Mesendoderm (in vitro differentiated cells): ENCODE results near the gene MAPKAPK3.

Experiments used
- DNase-seq: peaks from one replicate; pipeline ENCODE4 v3.0.0; 2013
- H2AK5ac ChIP-seq: 2 replicates; pipeline ENCODE4 v1.6.1; 2013; ENCODE audit warnings: low read length, inconsistent platforms
- H2BK120ac ChIP-seq: 2 replicates; pipeline ENCODE4 v1.6.1; 2013; ENCODE audit warnings: low read depth, mild to moderate bottlenecking, low read length, moderate library complexity, mixed read lengths
- H2BK15ac ChIP-seq: replicated peaks from 2 replicates; pipeline ENCODE4 v1.6.1; 2013; ENCODE audit warnings: low read depth, mild to moderate bottlenecking, moderate library complexity
- H2BK5ac ChIP-seq: 2 replicates; pipeline ENCODE4 v1.6.1; 2013; ENCODE audit warnings: low read length, inconsistent platforms
- H3K18ac ChIP-seq: 2 replicates; pipeline ENCODE4 v1.6.1; 2013; ENCODE audit warnings: mild to moderate bottlenecking, low read length, mixed read lengths
- H3K23ac ChIP-seq: one replicate; pipeline ENCODE4 v1.6.1; 2013; ENCODE audit warnings: low read length
- H3K27ac ChIP-seq: 2 replicates; pipeline ENCODE4 v1.5.1; 2013; ENCODE audit warnings: low read depth, mild to moderate bottlenecking, inconsistent platforms, low read length, moderate library complexity
- H3K27me3 ChIP-seq: 2 replicates; pipeline ENCODE4 v1.6.1; 2013; ENCODE audit warnings: low read length, control low read depth, mild to moderate bottlenecking, inconsistent platforms; ENCODE audit not compliant: insufficient read depth, poor library complexity
- H3K36me3 ChIP-seq: 2 replicates; pipeline ENCODE4 v1.6.1; 2013; ENCODE audit warnings: low read length, inconsistent platforms; ENCODE audit not compliant: control insufficient read depth, insufficient read depth
- H3K4ac ChIP-seq: one replicate; pipeline ENCODE4 v1.6.1; 2013; ENCODE audit warnings: low read depth, mild to moderate bottlenecking, low read length, moderate library complexity
- H3K4me1 ChIP-seq: 2 replicates; pipeline ENCODE4 v1.6.1; 2013; ENCODE audit warnings: low read depth, low read length, inconsistent platforms; ENCODE audit not compliant: control insufficient read depth
- H3K4me2 ChIP-seq: 2 replicates; pipeline ENCODE4 v1.6.1; 2013; ENCODE audit warnings: low read length
- H3K4me3 ChIP-seq: 2 replicates; pipeline ENCODE4 v1.5.1; 2013; ENCODE audit warnings: mild to moderate bottlenecking, low read length
- H3K56ac ChIP-seq: one replicate; pipeline ENCODE4 v1.6.1; 2013; ENCODE audit warnings: low read length
- H3K79me1 ChIP-seq: 2 replicates; pipeline ENCODE4 v1.6.1; 2013; ENCODE audit warnings: low read length, inconsistent platforms
- H3K79me2 ChIP-seq: 2 replicates; pipeline ENCODE4 v1.6.1; 2013; ENCODE audit warnings: mild to moderate bottlenecking, low read length; ENCODE audit not compliant: control insufficient read depth, insufficient read depth
- H3K9ac ChIP-seq: 2 replicates; pipeline ENCODE4 v1.6.1; 2013; ENCODE audit warnings: low read length, inconsistent platforms
- H4K5ac ChIP-seq: one replicate; pipeline ENCODE4 v1.6.1; 2013; ENCODE audit warnings: low read length
- H4K8ac ChIP-seq: one replicate; pipeline ENCODE4 v1.6.1; 2013; ENCODE audit warnings: low read depth, mild to moderate bottlenecking, control low read depth, low read length, moderate library complexity
- WGBS: extraction: QIAGEN DNeasy Blood & Tissue Kit; methylation state at CpG from one replicate; pipeline ENCODE4 v1.1.7; 2013; ENCODE audit warnings: low lambda C conversion rate, missing lambda C conversion rate; ENCODE audit not compliant: insufficient coverage; ENCODE audit errors: extremely low coverage; 5-methylcytosine and 5-hydroxymethylcytosine counted together

Gene MAPKAPK3

DNA sequence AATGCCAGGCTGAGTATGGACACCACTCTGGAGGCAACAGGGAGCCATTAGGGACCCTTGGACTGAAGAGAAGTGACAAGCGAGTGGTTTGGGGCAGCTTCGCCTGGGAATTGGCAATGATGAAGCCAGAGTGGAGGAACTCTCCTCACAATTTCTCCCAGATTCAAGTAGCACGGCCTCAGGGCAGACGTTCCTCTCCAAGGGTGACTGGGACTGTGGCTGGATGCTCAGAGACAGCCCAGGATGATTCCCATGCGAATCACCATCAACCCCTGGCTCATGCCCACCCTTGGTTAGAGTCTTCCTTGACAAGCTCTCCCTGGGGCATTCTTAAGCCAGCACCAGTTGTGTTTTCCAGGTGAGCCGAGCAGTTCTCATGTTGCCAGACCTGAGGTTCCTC lies 41.5 kb downstream of the MAPKAPK3 start:
- Histone ChIP-seq H3K23ac (no peak overlapping the region), H4K8ac (no peak overlapping the region), H3K4me2 (no peak overlapping the region), H3K27me3 (no peaks in the 10 kb centered on the region), H3K27ac (no peak overlapping the region), H3K79me1 (no peaks in the 10 kb centered on the region), H3K18ac (no peak overlapping the region), H4K5ac (no peak overlapping the region), H2AK5ac (no peak overlapping the region), H3K36me3 (no peaks in the 10 kb centered on the region), H3K79me2 (no peaks in the 10 kb centered on the region), H2BK120ac (no peak overlapping the region), H2BK5ac (no peak overlapping the region), H3K9ac (no peak overlapping the region), H3K4ac (no peak overlapping the region), H2BK15ac (no peak overlapping the region), H3K56ac (no peak overlapping the region), H3K4me1 (no peaks in the 10 kb centered on the region), H3K4me3 (no peak overlapping the region)
- WGBS, result no CpG with 5 or more reads among the region's 6 CpGs
- DNase-seq, result no peak

- Histone ChIP-seq H3K27ac (no peak overlapping the region), H3K79me1 (no peaks in the 10 kb centered on the region), H3K18ac (no peak overlapping the region), H2AK5ac (no peak overlapping the region), H2BK120ac (no peak overlapping the region), H3K56ac (no peak overlapping the region), H3K23ac (no peak overlapping the region), H3K9ac (no peak overlapping the region), H3K79me2 (no peaks in the 10 kb centered on the region), H3K4me2 (no peak overlapping the region), H4K5ac (no peak overlapping the region), H3K27me3 (no peaks in the 10 kb centered on the region), H3K4ac (no peak overlapping the region), H3K36me3 (no peaks in the 10 kb centered on the region), H3K4me3 (no peak overlapping the region), H2BK5ac (no peak overlapping the region), H2BK15ac (no peak overlapping the region), H4K8ac (no peak overlapping the region), H3K4me1 (no peaks in the 10 kb centered on the region)
- no peak for DNase-seq
- WGBS, result no CpG with 5 or more reads among the region's 3 CpGs
Observed at GRCh38 chr3:50658831-50659230, 41.9 kb downstream of the MAPKAPK3 start.

DNA sequence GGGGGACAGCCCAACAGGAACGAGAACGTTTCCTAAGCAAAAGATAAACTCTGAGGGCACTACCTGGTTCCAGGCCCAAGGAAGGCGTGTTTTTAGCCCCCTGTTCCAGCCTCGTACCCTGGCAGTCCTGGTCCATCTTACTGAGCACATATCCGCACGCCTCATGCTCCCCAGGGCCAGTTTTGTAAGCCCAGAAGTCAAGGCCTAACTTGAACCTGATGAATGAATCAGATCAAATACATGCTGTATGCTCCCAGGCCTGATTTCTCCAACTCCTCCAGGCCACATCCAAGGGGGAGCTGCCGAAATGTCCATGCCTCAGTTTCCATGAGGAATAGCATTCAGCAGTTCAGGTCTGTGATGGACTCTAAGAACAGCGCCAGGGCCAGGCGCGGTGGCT lies 43.4 kb downstream of the MAPKAPK3 start:
- H3K79me2 ChIP-seq, result no peaks in the 10 kb centered on the region
- H3K9ac ChIP-seq, result no peak overlapping the region
- H4K5ac ChIP-seq, result no peak overlapping the region
- H3K4me3 ChIP-seq, result no peak overlapping the region
- no peak overlapping the region for H2AK5ac ChIP-seq
- no peaks in the 10 kb centered on the region for H3K27me3 ChIP-seq
- no peak overlapping the region for H3K27ac ChIP-seq
- no peaks in the 10 kb centered on the region for H3K4me1 ChIP-seq
- H3K23ac ChIP-seq, result no peak overlapping the region
- H2BK5ac ChIP-seq, result no peak overlapping the region
- no peaks in the 10 kb centered on the region for H3K36me3 ChIP-seq
- no CpG with 5 or more reads among the region's 10 CpGs for WGBS
- no peak overlapping the region for H2BK120ac ChIP-seq
- no peak overlapping the region for H3K4me2 ChIP-seq
- no peak overlapping the region for H4K8ac ChIP-seq
- no peak overlapping the region for H2BK15ac ChIP-seq
- no peaks in the 10 kb centered on the region for H3K79me1 ChIP-seq
- DNase-seq, result no peak
- H3K56ac ChIP-seq, result no peak overlapping the region
- H3K4ac ChIP-seq, result no peak overlapping the region
- no peak overlapping the region for H3K18ac ChIP-seq

DNA sequence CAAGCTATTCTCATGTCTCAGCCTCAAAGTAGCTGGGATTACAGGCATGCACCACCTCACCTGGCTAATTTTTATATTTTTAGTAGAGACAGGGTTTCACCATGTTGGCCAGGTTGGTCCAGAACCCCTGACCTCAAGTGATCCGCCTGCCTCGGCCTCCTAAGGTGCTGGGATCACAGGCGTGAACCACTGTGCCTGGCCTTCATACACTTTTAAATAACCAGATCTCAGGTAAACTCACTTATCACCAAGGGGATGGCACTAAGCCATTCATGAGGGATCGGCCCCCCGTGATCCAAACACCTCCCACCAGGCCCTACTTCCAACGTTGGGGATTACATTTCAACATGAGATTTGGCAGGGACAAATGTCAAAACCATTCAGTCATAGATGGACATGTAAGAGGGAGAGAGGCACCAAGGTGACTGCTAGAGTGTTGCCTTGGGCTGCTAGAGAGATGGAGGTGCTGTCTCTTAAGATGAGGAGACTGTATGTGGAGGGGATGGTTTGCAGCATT lies 44.4 kb downstream of the MAPKAPK3 start:
- H2BK5ac ChIP-seq, result no peak overlapping the region
- no peaks in the 10 kb centered on the region for H3K36me3 ChIP-seq
- H3K4me2 ChIP-seq, result no peak overlapping the region
- no peaks in the 10 kb centered on the region for H3K79me2 ChIP-seq
- H3K4ac ChIP-seq, result no peak overlapping the region
- no CpG with 5 or more reads among the region's 6 CpGs for WGBS
- H3K23ac ChIP-seq, result no peak overlapping the region
- H3K56ac ChIP-seq, result no peak overlapping the region
- H3K4me1 ChIP-seq, result no peaks in the 10 kb centered on the region
- H3K27me3 ChIP-seq, result no peaks in the 10 kb centered on the region
- no peak overlapping the region for H3K4me3 ChIP-seq
- no peak overlapping the region for H4K8ac ChIP-seq
- H3K27ac ChIP-seq, result no peak overlapping the region
- no peak for DNase-seq
- H3K9ac ChIP-seq, result no peak overlapping the region
- H2AK5ac ChIP-seq, result no peak overlapping the region
- no peak overlapping the region for H2BK15ac ChIP-seq
- no peak overlapping the region for H4K5ac ChIP-seq
- no peak overlapping the region for H2BK120ac ChIP-seq
- no peak overlapping the region for H3K18ac ChIP-seq
- no peaks in the 10 kb centered on the region for H3K79me1 ChIP-seq

DNA sequence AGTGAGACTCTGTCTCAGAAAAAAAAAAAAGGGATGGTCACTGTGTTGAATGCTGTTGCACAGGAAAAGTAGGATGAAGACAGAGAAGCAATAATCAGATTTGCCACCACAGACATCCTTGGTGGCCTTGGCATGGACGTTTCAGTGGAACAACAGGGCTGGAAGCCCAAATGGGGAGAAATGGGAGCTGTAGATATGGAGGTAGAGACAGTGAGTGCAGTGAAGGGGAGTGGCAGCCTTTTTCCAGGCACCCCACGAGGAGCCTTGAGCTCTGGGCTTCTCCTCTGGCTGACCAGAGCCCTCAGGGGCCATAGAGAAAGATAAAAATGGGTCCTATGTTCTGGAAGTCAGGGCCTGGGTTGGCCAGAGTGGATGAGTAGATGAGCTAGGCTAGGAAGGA lies 45.5 kb downstream of the MAPKAPK3 start:
- Histone ChIP-seq H3K36me3 (no peaks in the 10 kb centered on the region), H4K8ac (no peak overlapping the region), H3K9ac (no peak overlapping the region), H3K56ac (no peak overlapping the region), H3K27ac (no peak overlapping the region), H3K79me2 (no peaks in the 10 kb centered on the region), H2BK15ac (no peak overlapping the region), H3K79me1 (no peaks in the 10 kb centered on the region), H4K5ac (no peak overlapping the region), H2BK5ac (no peak overlapping the region), H3K23ac (no peak overlapping the region), H3K18ac (no peak overlapping the region), H3K4me3 (no peak overlapping the region), H3K4me1 (no peaks in the 10 kb centered on the region), H2AK5ac (no peak overlapping the region), H3K4ac (no peak overlapping the region), H2BK120ac (no peak overlapping the region), H3K27me3 (no peaks in the 10 kb centered on the region), H3K4me2 (no peak overlapping the region)
- WGBS, result no CpG with 5 or more reads among the region's 2 CpGs
- DNase-seq, result no peak

DNA sequence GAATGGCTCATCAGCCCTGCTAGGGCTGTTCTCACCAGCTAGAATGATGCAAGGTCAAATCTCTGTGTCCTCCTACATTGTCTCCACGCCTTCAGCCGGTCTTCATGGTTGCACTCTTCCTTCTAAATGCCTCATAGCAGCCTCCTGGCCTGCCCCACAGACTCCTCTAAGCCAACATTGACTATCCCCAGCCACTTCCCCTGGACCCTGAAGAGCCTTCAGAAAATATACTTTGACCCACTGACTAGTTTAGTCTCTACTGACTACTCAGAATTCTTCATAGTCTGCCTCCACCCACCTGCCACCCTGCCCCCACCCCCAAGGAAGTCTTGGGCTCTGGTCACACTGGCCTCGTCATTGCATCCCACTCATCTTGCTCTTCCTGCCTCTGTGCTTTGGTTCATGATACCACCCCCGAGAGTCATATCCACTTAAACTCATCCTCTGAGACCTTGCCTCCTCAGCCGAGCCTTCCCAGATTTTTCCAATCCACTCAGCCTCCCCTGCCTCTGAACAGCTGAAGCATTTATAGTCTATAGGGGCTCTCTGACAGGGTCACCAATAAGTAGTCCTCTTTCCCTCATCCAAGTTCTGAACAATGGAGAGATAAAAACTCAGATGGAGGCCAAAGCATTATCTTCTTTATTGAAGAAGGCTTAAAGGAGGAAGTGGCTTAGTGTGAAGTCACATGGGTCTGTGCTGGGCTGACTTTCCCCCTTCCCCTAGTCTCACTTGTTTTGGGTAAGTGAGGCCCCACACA lies 48.3 kb downstream of the MAPKAPK3 start:
- H3K27ac ChIP-seq, result no peak overlapping the region
- no peak overlapping the region for H4K8ac ChIP-seq
- no peak overlapping the region for H3K9ac ChIP-seq
- no peaks in the 10 kb centered on the region for H3K4me1 ChIP-seq
- H3K4ac ChIP-seq, result no peak overlapping the region
- H3K27me3 ChIP-seq, result no peaks in the 10 kb centered on the region
- H4K5ac ChIP-seq, result no peak overlapping the region
- no peak overlapping the region for H3K18ac ChIP-seq
- H2AK5ac ChIP-seq, result no peak overlapping the region
- no peak overlapping the region for H3K4me2 ChIP-seq
- DNase-seq, result no peak
- no peak overlapping the region for H2BK15ac ChIP-seq
- no peaks in the 10 kb centered on the region for H3K79me2 ChIP-seq
- no CpG with 5 or more reads among the region's 5 CpGs for WGBS
- H3K56ac ChIP-seq, result no peak overlapping the region
- no peaks in the 10 kb centered on the region for H3K36me3 ChIP-seq
- no peak overlapping the region for H3K4me3 ChIP-seq
- H2BK120ac ChIP-seq, result no peak overlapping the region
- no peak overlapping the region for H2BK5ac ChIP-seq
- H3K23ac ChIP-seq, result no peak overlapping the region
- no peaks in the 10 kb centered on the region for H3K79me1 ChIP-seq
